Islet of Langerhans (tissue), 1 donor: ENCODE results near the gene IP6K3.

Experiments used
- FAIRE-seq: peaks from one replicate; lab custom pipeline; 2011; peaks lifted over from hg19 to GRCh38; lab: Jason Lieb, UNC

IP6K3 gene

GRCh38 chr6:33777398-33778388 is 31.0 kb upstream of the IP6K3 start:
- FAIRE-seq = no peak

GRCh38 chr6:33776764-33777163 is 30.1 kb upstream of the IP6K3 start:
- FAIRE-seq = no peak

GRCh38 chr6:33776186-33776585 is 29.5 kb upstream of the IP6K3 start:
- FAIRE-seq = no peak

- no peak for FAIRE-seq
Measured at GRCh38 chr6:33774774-33775173, 28.1 kb upstream of the IP6K3 start.

GRCh38 chr6:33772902-33773472 is 26.3 kb upstream of the IP6K3 start:
- FAIRE-seq = no peak

GRCh38 chr6:33772082-33772830 is 25.6 kb upstream of the IP6K3 start:
- FAIRE-seq = no peak

GRCh38 chr6:33771146-33772081 is 24.7 kb upstream of the IP6K3 start:
- no peak for FAIRE-seq

- FAIRE-seq = no peak
Measured at GRCh38 chr6:33770833-33771145, 24.1 kb upstream of the IP6K3 start.

- FAIRE-seq = no peak
Measured at GRCh38 chr6:33770124-33770832, 23.6 kb upstream of the IP6K3 start.

- FAIRE-seq = no peak
Measured at GRCh38 chr6:33769248-33769821, 22.6 kb upstream of the IP6K3 start.

GRCh38 chr6:33768644-33769120 is 22.0 kb upstream of the IP6K3 start:
- FAIRE-seq = no peak

- no peak for FAIRE-seq
Measured at GRCh38 chr6:33766921-33767907, 20.5 kb upstream of the IP6K3 start.

- no peak for FAIRE-seq
Measured at GRCh38 chr6:33765368-33765767, 18.7 kb upstream of the IP6K3 start.

GRCh38 chr6:33764036-33764435 is 17.3 kb upstream of the IP6K3 start:
- FAIRE-seq = no peak

GRCh38 chr6:33763483-33763882 is 16.8 kb upstream of the IP6K3 start:
- no peak for FAIRE-seq

GRCh38 chr6:33762713-33763112 is 16.0 kb upstream of the IP6K3 start:
- FAIRE-seq = no peak

- FAIRE-seq = no peak
Measured at GRCh38 chr6:33761922-33762629, 15.4 kb upstream of the IP6K3 start.

GRCh38 chr6:33761581-33761921 is 14.8 kb upstream of the IP6K3 start:
- FAIRE-seq = no peak
